Measurements from ENCODE around the gene WIPF1.
"Not testable (repeated sequence)": the region's sequence is repeated elsewhere in the genome, so short reads cannot be mapped to it uniquely, and the experiment has no call there.

WIPF1 gene

DNA sequence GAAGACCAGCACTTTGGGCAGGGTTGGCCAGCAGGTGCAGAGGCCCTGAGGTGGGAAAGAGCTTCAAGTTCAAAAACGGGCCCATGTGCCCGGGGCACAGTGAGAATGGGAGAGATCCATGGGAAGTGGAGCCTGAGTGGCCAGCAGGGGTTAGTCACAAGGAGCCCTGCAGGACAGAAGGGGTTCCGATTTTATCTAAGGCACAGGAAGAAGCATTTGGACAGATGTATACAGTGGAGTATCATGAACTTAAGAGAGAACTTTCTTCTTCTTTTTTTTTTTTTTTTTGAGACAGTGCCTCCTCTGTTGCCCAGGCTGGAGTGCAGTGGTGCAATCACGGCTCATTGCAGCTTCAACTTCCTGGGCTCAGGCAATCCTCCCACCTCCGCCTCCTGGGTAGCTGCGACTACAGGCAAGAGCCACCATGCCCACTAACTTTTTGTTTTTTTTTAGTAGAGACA lies 24.0 kb downstream of the WIPF1 start:
- DNase-seq (ENCODE audit: low read depth in 1 of 2, low spot score in 1 of 2): no peak

DNA sequence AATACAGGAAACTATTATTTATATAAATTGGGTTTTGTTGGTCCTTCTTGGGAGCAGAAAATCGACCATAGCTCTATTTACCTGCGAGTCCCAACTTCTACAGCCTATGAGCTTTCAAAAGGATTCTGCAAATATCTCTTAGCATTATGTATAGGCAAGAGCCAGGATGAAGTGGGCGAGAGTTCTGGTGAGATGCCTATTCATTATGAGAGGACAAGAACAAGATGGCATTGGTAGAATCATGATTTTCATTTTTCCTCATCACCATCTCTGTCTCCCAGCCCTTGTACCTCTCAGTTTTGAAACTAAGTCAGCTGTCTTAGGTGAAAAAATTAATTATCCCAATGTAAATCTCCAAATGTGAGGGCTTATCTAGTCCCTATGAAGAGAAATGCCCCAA lies 25.0 kb downstream of the WIPF1 start:
- DNase-seq (ENCODE audit: low read depth in 1 of 2, low spot score in 1 of 2): no peak

DNA sequence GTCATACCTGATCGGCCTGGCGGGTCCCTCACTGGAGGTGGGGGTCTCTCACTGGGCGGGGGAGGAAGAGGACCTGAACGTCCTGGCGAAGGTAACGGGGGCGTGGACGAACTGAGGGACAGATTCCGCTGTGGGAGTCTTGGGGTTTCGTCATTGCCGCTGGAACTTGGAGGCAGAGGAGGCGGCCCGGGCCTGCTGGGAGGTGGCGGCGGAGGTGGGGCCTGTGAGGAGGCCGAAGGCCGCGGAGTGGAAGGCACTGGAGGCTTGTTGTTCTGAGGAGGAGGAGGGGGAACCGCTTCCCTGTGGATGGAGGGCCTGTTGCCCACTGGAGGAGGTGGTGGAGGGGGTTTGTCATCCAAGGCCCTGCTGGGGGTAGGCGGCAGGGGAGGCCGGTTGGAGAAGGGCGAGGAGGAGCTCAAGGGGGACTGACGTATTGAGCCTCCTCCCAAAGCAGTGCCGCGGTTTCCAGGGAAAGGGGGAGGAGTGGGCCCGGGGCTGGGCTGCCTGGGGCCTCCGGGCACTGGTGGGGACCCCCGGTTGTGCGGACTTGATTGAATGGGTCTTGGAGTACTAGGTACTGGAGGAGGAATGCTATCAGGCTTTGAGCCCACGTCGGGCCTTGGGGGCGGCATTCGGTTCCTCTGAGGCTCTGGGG lies 25.8 kb downstream of the WIPF1 start:
- DNase-seq (ENCODE audit: low read depth in 1 of 2, low spot score in 1 of 2): no peak

DNA sequence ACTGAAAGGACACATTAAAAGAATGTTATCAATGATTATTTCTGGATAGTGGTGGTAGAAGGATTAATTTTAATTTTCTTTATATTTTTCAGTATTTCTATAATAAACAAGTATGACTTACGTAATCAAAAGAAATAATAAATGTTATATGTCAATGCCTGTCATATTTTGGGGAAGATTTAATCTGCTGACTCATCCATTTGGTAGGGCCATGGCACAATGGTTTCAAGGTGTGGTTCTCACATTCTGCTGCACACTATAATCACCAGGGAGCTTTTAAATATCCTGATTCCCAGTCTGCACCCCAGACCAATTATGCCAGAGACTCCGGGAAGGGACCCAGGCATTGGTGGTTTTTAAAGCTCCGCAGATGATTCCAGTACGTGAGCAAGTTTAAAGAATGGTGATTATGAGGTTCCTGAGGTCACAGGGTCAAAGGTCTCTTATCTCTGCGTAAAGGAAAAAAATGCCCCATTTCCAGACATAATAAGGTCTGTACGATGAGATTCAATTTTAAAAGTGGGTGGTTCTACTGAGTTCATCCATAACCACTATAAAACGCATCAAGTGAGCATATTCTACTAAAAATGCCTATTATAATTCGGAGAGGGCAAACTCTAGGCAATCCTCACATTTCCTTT lies 27.2 kb downstream of the WIPF1 start:
- no peak for DNase-seq (ENCODE audit: low read depth in 1 of 2, low spot score in 1 of 2)

DNA sequence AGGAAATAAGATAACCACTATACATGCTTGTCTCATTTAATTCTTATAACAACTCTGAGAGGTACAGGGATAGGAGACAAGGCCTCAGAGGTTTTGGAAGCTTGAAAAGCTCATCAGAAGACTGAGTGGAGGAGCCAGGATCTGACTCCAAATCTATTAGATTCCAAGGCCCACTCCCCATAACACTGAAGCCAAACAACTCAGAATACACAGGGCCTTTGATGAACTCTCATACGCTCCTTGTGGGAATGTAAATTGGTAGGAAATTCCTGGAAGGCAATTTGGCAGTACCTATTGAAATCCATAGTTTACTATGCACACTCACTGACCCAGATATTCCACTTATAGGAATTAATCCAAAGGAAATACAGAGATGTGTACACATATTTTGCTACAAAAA lies 27.9 kb downstream of the WIPF1 start:
- DNase-seq (ENCODE audit: low read depth in 1 of 2, low spot score in 1 of 2): no peak

DNA sequence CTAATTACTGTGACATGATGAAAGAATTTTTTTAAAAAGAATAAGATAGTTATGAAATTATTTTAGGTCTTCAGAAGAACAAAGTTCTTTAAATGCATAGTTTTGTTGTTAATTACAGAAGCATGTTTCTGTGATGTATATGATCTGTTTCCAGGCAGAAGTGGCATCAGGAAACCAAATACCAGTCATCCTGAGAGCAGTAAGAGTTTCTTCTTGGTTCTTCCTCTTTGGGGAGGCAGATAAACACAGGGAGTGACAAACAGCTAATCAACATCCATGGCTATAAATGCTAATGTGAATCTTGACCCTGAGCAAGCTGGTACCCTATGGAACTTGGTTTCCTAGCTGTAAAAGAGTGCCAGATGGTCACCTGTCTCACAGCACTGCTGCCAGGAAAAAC lies 29.2 kb downstream of the WIPF1 start:
- no peak for DNase-seq (ENCODE audit: low read depth in 1 of 2, low spot score in 1 of 2)

DNA sequence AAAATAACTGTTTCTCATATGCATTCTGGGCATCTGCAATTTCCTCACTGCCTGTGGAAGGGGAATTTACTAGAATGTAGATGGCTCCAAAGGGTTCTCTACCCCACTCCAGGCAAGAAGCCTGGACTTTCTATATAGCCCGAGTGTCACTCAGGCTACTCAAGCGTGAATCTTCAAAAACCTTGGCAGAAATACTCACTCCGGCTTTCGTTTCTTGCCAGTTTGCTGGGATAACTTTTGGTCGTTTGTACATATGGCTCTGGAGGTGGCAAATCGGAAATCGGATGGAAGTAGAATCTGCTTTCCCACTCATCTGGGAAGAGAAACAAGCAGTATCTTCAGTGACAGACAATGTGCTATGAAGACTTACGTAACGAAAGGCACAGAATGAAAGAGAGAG lies 30.7 kb downstream of the WIPF1 start:
- no peak for DNase-seq (ENCODE audit: low read depth in 1 of 2, low spot score in 1 of 2)

DNA sequence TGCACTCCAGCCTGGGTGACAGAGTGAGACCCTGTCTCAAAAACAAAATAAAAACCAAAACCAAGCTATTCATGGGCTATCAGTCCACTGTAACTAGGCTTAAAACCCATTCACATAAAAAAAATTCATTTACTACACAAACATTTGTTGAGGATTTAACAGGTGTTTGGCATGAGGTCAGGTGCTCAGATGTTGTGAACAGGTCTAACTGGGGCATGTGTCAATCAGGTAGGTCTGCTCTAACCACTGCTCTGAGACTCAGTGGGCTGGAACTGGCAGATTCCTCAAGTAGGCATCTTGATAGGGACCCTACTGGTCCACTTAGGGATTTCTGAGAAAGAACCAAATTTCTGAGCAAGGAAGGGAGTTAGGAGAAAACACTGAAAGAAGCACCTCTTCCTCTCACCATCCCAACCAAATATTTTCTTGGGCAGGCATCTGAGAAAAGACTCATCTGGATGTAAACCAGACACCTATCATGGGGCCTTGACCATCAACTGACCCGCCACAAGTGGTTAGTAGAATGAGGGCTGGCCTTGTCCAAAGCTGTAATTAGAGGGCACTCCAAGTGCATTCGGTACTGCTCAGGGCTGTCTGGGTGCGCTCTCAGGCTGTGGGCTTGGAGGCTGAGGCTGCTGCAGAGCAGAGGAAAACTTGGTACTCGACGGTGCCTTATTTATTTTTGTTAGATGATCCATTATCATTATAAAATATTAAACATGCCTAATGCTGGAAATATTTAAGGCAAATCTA lies 33.9 kb downstream of the WIPF1 start:
- DNase-seq (ENCODE audit: low read depth in 1 of 2, low spot score in 1 of 2): no peak

DNA sequence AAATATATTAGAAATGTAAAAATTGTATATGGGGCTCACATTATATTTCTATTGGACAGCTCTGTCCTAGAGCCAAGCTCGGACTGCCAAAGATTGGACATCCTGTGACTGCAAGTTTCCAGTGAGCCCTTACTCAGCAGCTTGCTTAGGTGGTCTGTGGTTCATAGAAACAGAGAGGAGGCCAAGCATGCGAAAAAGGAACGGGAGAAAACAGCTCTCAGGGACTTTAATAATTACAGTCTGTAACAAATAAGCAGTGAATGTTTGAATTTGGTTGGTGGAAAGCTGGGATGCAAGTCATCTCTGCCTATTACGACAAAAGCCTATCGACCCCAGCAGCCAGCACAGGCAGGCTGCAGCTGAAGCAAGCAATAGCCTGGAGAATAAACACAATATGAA lies 35.6 kb downstream of the WIPF1 start:
- no peak for DNase-seq (ENCODE audit: low read depth in 1 of 2, low spot score in 1 of 2)

DNA sequence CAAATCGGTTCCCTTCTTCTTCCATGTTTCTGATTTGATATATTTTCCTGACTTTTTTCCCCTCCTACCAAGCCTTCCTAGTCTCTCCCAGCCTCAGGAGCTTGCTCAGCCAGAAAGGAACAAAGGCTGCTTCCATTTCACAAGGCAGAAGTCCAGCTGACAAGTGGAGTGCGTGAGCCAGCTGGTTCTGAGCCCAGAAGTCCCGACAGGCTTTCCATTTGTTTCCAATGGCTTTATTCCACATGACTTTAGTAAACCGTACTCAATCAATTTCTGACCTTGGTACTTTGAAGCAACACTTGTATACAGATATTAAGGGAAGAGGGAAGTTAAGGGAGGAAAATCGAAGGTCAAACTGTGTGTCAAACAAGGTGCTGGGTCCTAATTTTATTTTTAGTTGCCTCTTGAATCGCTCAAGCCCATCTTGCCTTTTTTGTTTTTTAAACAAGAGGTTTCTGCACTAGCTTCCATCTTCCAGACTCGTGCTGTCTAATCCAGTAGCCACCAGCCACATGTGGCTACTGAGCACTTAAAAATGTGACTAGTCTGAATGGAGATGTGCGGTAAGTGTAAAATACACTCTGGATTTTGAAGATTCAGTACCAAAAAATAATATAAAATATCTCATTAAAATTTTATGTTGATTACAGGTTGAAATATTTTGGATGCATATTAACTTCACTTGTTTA lies 36.2 kb downstream of the WIPF1 start:
- DNase-seq (ENCODE audit: low read depth in 1 of 2, low spot score in 1 of 2): no peak

DNA sequence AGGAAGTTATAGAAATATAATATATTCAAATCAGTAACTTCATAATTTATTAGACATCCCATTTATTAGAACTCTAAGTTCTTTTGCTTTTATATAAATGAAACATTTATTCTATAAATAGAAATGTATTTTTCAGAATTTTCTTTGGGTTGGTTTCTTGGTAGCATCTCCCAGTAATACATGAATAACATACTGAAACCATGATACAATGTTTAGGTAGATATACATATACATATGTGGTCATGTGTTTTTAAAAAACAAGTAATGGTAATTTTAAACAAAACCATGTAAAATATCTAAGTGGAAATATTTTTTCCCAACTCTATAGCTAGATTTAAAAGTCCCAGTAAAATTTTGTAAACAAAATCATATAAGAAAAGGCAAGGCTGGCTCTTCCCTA lies 36.9 kb downstream of the WIPF1 start:
- DNase-seq (ENCODE audit: low read depth in 1 of 2, low spot score in 1 of 2): no peak

DNA sequence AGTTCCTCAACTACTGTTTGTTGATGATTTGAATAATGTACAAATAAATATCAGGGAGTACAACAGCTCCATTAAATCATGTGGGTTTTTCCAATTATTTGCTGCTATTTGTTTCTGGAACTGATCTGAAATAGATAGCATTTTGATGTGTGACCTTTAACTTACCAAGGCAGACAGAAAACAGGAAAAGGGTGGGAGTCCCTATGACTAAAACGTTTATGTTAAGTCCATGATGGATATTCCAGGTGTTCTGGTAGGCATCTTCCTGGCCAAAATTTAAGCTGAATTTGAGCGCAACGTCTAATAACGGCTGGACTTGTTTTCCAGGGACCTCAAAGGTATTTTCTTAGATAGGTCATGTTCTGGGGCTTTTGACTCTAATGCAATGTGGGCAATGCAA lies 41.6 kb downstream of the WIPF1 start:
- DNase-seq (ENCODE audit: low read depth in 1 of 2, low spot score in 1 of 2): no peak

DNA sequence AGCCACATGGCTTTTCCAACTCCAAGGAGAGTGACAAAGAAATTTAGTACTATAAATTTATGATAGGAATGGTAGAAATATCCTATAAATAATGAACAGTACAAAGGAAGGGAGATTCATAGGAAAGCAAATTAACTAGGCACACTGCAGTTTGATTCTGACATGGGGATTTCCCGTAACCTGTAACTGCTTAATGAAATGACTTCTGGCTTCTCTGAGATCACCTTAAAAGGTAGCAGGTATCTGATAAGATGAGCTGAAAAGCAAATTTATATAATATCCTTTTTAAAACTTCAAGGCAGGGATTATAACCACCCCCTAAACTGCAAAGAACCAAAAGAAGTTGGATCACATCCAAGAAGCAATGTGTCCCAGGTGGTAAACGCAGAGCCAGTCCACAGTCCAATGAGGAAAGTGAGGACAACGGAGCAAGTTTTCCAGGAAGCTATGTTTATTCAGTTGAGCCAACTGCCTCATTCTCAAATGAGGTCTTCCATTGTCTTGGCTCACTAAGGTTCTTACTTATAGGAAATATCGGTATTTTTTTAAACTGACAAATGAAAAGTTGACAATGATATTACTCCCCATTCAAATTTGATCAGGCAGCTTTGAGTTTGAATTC lies 43.0 kb downstream of the WIPF1 start:
- DNase-seq (ENCODE audit: low read depth in 1 of 2, low spot score in 1 of 2): no peak

DNA sequence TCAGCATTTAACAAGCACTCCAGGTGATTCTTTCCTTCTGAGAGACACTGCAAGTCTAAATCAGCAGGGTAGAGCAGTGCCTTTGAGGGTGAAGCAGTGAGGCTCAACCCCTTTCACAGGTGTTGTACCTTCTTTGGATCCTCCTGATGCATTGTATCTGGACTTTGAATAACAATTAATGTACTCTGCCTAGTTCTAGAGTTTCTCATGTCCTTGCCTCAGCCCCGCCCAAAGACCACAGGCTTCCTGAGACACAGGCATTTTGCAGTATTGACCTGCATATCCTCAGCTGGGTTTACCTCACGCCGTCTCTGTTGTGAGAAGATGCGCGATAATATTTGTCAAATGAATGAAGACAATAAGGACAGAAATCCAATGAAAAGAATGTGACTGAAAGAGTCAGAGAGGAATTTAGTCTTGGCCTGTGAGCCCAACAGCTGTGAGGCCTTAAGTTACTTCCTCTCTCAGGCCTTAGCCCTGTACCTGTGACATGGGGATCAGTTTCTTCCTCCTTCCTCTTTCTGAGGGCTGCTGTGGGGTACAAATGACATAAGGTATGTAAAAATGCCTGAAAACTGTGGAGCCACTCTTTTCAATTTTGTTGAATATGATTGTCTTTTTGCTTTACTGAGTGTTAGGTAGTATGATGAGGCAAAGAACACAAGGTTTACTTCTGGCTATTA lies 43.7 kb downstream of the WIPF1 start:
- DNase-seq (ENCODE audit: low read depth in 1 of 2, low spot score in 1 of 2): no peak

DNA sequence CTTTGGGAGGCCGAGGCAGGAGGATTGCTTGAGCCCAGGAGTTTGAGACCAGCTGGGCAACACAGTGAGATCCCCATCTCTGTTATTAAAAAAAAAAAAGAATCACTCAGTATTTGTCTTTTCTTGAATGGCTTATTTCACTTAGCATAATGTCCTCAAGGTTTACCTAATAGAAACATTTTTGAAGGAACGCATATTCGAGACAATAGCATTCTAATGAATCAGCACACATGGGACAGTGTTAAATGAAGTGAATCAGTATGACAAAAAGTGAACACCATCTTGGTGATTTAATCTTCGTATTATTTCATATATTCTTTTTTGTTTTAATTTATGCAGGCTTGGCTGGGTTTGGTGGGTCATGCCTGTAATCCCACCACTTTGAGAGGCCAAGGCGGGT lies 44.7 kb downstream of the WIPF1 start:
- DNase-seq (ENCODE audit: low read depth in 1 of 2, low spot score in 1 of 2): no peak

DNA sequence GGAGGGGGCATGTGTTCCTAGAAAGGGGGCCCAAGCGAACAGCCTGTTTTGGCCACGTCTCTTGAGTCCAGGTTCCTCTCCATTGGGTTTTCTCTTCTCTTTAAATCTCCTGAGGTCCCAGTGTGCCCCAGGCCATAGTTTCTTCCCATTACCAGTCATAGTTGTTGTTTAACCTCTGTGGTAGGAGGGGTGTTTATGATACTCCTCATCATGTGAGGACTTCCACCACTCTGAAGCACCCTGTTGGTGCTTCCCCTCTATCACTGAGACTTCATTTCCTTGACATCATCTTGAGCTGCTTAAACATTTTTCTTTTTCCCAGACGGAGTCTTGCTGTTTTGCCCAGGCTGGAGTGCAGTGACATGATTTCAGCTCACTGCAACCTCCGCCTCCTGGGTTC lies 45.9 kb downstream of the WIPF1 start:
- no peak for DNase-seq (ENCODE audit: low read depth in 1 of 2, low spot score in 1 of 2)

DNA sequence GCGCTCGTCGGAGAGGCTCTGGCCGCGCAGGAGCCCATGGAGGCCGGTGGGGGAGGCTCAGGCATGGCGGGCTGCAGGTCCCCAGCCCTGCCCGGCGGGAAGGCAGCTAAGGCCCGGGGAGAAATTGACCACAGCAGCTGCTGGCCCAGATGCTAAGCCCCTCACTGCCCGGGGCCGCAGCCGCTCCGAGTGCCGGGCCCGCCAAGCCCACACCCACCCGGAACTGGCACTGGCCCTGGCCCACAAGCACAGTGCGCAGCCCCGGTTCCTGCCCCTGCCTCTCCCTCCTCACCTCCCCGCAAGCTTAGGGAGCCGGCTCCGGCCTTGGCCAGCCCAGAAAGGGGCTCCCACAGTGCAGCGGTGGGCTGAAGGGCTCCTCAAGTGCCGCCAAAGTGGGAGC lies 49.0 kb downstream of the WIPF1 start:
- DNase-seq (ENCODE audit: low read depth in 1 of 2, low spot score in 1 of 2): not testable (repeated sequence)

DNA sequence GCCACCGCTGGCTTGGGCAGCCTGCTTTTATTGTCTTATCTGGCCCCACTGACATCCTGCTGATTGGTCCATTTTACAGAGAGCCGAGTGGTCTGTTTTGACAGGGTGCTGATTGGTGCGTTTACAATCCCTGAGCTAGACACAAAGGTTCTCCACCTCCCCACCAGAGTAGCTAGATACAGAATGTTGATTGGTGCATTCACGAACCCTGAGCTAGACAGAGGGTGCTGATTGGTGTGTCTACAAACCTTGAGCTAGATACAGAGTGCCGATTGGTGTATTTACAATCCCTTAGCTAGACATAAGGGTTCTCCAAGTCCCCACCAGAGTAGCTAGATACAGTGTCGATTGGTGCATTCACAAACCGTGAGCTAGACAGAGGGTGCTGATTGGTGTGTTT lies 49.6 kb downstream of the WIPF1 start:
- not testable (repeated sequence) for DNase-seq (ENCODE audit: low read depth in 1 of 2, low spot score in 1 of 2)

DNA sequence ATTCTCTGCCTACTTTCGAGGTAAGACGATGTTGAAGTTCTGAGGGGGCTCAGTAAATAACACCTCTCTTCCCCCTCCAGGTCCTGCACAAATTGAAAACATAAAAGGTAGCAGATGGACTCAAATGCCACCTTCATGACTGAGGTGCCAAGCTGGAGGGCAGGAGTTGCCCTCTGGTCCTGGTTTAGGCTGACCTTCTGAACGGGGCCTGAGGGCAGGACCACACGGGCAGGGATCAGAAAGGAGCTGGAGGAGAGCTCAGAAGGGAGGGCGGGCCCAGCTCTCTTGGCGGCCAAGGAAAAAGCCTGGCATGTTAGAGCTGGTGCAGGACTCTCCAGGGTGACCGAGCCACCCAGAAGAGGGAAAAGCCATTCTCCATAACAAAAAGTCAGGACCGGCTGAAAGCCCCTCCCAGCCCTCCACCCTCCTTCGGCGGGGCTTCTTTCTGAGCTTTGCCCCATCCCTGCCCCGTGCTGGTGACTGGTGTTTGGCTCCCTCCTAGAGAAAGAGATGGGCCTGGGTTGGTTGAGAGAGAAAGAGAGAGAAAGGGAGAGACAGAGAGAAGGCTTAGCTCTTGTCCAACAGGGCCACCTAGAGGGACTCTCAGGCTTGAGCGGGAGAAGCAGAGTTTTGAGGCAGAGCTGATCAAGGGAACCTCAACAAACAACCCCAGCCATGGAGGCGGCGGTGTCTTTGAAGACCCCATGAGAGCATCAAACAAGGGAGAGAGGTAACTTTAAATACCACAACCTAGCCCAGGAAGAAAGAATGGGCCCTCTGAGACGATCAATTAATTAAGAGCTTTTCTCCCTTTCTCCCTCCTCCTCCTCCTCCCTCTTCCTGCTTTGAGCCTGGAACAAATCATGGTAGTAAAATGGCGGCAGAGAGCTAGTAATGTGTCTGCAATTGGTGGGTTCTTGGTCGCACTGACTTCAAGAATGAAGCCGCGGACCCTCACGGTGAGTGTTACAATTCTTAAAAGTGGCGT lies 50.8 kb downstream of the WIPF1 start:
- no peak for DNase-seq (ENCODE audit: low read depth in 1 of 2, low spot score in 1 of 2)

DNA sequence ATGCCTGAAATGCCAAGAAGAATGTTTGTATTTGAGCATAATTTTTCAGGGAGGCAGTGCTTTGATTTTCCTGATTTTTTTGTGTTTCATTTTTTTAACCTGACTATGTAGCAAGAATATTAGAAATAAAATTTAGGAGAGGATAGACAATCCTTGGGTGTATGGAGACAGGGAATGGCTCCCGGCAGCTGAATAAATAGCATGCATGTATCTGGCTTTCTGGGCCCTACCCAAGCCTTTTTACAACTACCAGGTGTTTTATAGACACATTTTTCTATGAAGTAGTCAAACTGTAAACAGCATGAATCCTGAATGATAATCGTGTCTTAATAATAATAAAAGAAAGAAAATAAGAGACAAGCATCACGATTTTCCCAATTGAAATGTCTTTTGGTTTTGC lies 52.4 kb downstream of the WIPF1 start:
- DNase-seq (ENCODE audit: low read depth in 1 of 2, low spot score in 1 of 2): no peak

All from activated T-helper 1 cell treated with anti-CD3 and anti-CD28 coated beads, Interleukin-2, amount 50 U/mL, for 16 hours (primary cell).